ENCODE measurements around the gene LLGL2.
"Not testable (repeated sequence)": the region's sequence is repeated elsewhere in the genome, so short reads cannot be mapped to it uniquely, and the experiment has no call there.

The LLGL2 gene

DNA sequence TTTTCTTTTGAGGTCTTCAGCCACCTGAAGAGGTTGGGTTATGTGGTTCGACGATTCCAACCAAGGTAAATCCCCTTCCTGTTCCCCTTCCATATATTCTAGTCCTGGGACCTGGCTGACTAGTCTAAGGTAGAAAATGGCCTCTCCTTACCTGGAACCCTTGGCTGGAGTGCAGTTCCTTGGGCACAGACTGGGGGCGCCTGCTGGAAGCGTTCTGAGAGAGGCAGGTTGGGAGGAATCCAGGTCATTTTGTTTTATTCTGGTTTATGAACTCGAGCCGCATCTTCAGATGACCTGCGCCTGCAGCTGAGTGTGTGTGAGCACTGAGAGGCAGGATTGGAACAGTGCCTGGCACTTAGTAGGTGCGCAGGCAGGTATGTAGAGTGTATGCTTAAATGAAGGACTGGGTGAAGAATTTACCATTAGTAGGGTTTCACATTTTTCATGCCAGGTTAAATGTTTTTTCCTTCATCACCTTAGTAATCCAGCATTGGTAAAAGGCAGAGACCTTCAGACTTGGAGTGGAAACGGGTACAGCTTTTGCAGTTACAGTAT, 6.4 kb upstream of the LLGL2 start:
- H3K27ac Mint-ChIP-seq, result no peak overlapping the region
- H3K4me1 Mint-ChIP-seq (ENCODE audit: low read depth), result peaks cover 26% of the 10 kb centered on the region
- peaks cover 59% of the 10 kb centered on the region for H3K36me3 Mint-ChIP-seq (ENCODE audit: low read depth)
- H3K9me3 Mint-ChIP-seq, result no peaks in the 10 kb centered on the region
- no peak for DNase-seq
- no peak overlapping the region for H3K4me3 Mint-ChIP-seq
- H3K27me3 Mint-ChIP-seq, result peaks cover 1% of the 10 kb centered on the region

DNA sequence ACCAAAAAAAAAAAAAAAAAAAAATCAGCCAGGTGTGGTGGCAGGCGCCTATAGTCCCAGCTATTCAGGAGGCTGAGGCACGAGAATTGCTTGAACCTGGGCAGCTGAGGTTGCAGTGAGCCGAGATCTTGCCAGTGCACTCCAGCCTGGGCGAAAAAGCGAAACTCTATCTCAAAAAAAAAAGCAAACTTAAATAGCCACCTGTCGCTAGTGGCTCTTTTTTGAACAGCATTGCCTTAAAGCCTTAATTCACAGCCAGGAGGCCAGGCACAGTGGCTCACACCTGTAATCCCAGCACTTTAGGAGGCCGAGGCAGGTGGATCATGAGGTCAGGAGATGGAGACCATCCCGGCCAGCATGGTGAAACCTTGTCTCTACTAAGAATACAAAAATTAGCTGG, 5.1 kb upstream of the LLGL2 start:
- not testable (repeated sequence) for H3K27ac Mint-ChIP-seq, H3K4me3 Mint-ChIP-seq, H3K27me3 Mint-ChIP-seq, DNase-seq, H3K9me3 Mint-ChIP-seq
- Mint-ChIP-seq H3K4me1 (ENCODE audit: low read depth) (peaks cover 23% of the 10 kb centered on the region), H3K36me3 (ENCODE audit: low read depth) (peaks cover 65% of the 10 kb centered on the region)

GRCh38 chr17:75521290-75521689, 4.2 kb upstream of the LLGL2 start:
- DNase-seq, result no peak
- Mint-ChIP-seq H3K27ac (no peak overlapping the region), H3K4me1 (ENCODE audit: low read depth) (peaks cover 26% of the 10 kb centered on the region), H3K36me3 (ENCODE audit: low read depth) (peaks cover 65% of the 10 kb centered on the region), H3K4me3 (no peak overlapping the region), H3K9me3 (no peaks in the 10 kb centered on the region), H3K27me3 (no peaks in the 10 kb centered on the region)

DNA sequence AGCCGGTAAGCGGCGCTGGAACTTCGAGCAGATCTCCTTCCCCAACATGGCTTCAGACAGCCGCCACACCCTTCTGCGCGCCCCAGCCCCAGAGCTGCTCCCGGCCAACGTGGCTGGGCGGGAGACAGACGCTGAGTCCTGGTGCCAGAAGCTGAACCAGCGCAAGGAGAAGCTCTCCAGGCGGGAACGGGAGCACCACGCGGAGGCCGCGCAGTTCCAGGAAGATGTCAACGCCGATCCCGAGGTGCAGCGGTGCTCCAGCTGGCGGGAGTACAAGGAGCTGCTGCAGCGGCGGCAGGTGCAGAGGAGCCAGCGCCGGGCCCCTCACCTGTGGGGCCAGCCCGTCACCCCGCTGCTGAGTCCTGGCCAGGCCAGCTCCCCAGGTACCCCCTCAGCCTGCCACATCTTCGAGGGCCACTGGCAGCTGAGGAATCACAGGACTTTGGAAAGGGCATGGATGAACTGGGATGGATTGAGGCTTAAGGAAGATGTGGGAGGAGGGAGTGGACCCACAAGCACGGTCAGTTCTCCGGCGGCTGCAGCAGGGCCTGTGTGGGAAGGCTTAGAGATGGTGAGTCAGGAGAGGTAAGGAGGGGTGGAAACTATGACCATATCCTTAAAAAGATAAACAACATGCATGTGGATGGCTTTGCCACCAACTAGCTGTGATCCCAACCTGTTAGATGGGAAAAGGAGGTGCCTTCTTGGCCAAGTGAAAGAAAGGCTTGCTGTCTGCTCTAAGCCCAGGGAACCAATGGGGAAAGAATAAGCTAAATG, 3.4 kb upstream of the LLGL2 start:
- H3K4me3 Mint-ChIP-seq, result no peak overlapping the region
- DNase-seq, result no peak
- no peaks in the 10 kb centered on the region for H3K9me3 Mint-ChIP-seq
- H3K27me3 Mint-ChIP-seq, result no peaks in the 10 kb centered on the region
- peaks cover 63% of the 10 kb centered on the region for H3K36me3 Mint-ChIP-seq (ENCODE audit: low read depth)
- peaks cover 32% of the 10 kb centered on the region for H3K4me1 Mint-ChIP-seq (ENCODE audit: low read depth)
- no peak overlapping the region for H3K27ac Mint-ChIP-seq

GRCh38 chr17:75523647-75524046, 1.9 kb upstream of the LLGL2 start:
- H3K4me1 Mint-ChIP-seq (ENCODE audit: low read depth), result peaks cover 19% of the 10 kb centered on the region
- no peaks in the 10 kb centered on the region for H3K27me3 Mint-ChIP-seq
- H3K9me3 Mint-ChIP-seq, result no peaks in the 10 kb centered on the region
- peaks cover 51% of the 10 kb centered on the region for H3K36me3 Mint-ChIP-seq (ENCODE audit: low read depth)
- no peak overlapping the region for H3K4me3 Mint-ChIP-seq
- DNase-seq, result no peak
- H3K27ac Mint-ChIP-seq, result no peak overlapping the region

- DNase-seq, result no peak
- Mint-ChIP-seq H3K36me3 (ENCODE audit: low read depth) (peaks cover 43% of the 10 kb centered on the region), H3K4me1 (ENCODE audit: low read depth) (peaks cover 12% of the 10 kb centered on the region), H3K27me3 (no peaks in the 10 kb centered on the region), H3K27ac (no peak overlapping the region), H3K4me3 (no peak overlapping the region), H3K9me3 (no peaks in the 10 kb centered on the region)
Observed at GRCh38 chr17:75524269-75524969, 1.1 kb upstream of the LLGL2 start.

DNA sequence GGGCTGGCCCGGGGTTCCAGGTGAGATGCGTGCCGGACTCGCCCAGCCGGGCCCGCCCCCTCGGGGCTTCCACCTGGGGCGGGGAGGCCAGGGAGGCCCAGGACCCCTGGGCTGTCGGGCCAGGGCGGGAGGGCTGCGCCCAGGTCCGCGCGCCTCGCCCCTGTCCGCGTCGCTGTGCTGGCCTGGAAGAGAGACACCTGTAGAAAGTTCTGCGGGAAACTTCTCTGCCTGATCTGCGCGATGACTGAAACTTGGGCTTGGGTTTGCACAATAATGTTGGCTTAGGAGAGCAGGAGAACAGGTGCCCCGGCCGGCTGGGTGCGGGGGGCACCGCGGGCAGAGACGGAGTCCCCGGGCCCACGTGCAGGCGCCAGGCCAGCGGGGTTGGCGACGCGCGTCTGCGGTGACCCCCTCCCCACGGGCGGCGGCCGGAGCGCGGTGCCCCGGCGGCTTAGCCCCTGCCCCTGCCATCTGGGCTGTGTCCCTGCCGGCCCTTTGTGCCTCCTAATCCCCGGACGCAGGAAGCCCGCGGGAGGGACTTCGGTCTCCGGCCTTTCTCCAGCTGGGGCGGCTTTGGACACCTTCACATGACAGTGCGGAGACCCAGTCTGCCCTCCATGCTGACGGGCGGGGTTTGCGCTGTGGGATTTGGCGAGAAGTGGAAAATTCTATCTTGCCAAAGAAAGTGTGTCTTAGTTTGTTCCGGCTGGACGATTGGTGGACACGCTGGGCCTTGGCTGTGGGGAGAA, 483 bp downstream of the LLGL2 start:
- no peak overlapping the region for H3K27ac Mint-ChIP-seq
- no peaks in the 10 kb centered on the region for H3K27me3 Mint-ChIP-seq
- peaks cover 34% of the 10 kb centered on the region for H3K36me3 Mint-ChIP-seq (ENCODE audit: low read depth)
- H3K4me3 Mint-ChIP-seq, result peak overlapping the region; percentile 74
- no peak for DNase-seq
- H3K4me1 Mint-ChIP-seq (ENCODE audit: low read depth), result peaks cover 12% of the 10 kb centered on the region
- H3K9me3 Mint-ChIP-seq, result no peaks in the 10 kb centered on the region

- no peaks in the 10 kb centered on the region for H3K27me3 Mint-ChIP-seq
- H3K27ac Mint-ChIP-seq, result no peak overlapping the region
- H3K4me1 Mint-ChIP-seq (ENCODE audit: low read depth), result peaks cover 12% of the 10 kb centered on the region
- H3K9me3 Mint-ChIP-seq, result no peaks in the 10 kb centered on the region
- H3K36me3 Mint-ChIP-seq (ENCODE audit: low read depth), result peaks cover 28% of the 10 kb centered on the region
- no peak for DNase-seq
- H3K4me3 Mint-ChIP-seq, result peak overlapping the region; percentile 70
Observed at GRCh38 chr17:75526555-75527270, 1.2 kb downstream of the LLGL2 start.

DNA sequence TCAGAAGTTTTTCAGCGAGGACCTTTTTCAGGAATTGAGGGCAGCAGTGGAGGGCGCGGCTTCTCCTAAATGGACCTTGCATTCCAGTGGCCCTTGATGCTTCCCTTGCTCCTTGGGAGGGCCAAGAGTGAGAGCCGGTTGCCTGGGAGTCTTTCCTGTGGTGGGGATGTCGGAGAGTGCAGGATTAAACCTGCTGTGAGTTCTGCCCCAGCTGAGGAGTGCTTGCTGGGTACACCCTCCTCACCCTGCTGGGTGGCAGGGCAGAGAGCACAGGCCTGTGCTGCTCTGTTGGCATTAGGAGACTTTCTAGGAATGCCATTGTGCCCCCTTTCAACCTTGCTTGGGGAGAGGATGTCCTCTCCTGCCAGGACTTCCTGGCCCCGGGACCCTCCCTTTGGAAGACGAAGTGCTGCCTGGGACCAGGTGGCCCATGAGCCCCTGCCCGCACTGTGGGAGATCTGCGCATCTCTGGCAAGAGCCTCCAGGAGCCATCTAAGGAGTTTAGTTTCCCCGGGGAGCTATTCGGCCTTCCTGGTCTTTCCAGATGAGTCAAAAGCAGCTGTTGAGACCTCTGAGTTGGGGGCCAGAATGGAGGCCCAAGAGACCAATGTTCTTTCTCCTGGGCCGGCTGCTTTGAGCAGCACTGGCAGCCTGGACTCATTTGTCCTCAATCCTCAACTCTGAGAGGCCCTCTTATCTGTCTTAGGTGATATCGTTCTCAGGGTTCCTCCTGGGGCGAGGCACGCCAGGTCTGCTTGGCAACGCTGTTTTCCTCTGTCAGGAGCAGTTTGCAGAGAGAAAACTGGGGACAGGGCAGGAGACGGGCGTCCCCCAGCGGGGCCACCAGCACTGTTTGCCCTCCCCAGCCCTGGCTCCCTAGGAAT, 5.6 kb downstream of the LLGL2 start:
- peaks cover 31% of the 10 kb centered on the region for H3K4me1 Mint-ChIP-seq (ENCODE audit: low read depth)

DNA sequence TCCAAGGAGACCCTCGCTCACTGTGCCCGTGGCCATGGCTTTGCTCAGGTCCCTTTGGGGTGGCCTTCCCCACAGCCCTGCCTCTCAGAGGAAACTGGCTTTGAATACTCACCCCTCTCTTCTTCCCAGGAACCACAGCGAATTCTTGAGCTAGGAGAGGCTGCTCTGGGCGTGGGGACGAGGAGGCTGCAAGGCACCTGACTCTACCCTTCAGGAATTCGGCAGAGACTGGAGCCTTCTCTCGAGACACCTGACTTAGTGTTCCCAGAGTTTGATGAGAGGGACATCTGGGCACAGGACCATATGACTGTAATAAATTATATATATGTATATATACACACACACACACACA, 6.2 kb downstream of the LLGL2 start:
- H3K4me1 Mint-ChIP-seq (ENCODE audit: low read depth), result peaks cover 28% of the 10 kb centered on the region
- H3K36me3 Mint-ChIP-seq (ENCODE audit: low read depth), result peaks cover 3% of the 10 kb centered on the region
- no peak overlapping the region for H3K4me3 Mint-ChIP-seq
- no peaks in the 10 kb centered on the region for H3K9me3 Mint-ChIP-seq
- no peak overlapping the region for H3K27ac Mint-ChIP-seq
- no peaks in the 10 kb centered on the region for H3K27me3 Mint-ChIP-seq
- DNase-seq, result no peak

More for the DNA sequence above, 5.6 kb downstream of the LLGL2 start:
- Mint-ChIP-seq H3K27ac (peak overlapping the region; percentile 18), H3K36me3 (ENCODE audit: low read depth) (peaks cover 3% of the 10 kb centered on the region), H3K27me3 (no peaks in the 10 kb centered on the region), H3K9me3 (no peaks in the 10 kb centered on the region), H3K4me3 (no peak overlapping the region)
- no peak for DNase-seq

GRCh38 chr17:75535119-75535537, 9.6 kb downstream of the LLGL2 start:
- Mint-ChIP-seq H3K27me3 (no peaks in the 10 kb centered on the region), H3K27ac (peak overlapping the region; percentile 90), H3K36me3 (ENCODE audit: low read depth) (peaks cover 3% of the 10 kb centered on the region), H3K9me3 (no peaks in the 10 kb centered on the region), H3K4me3 (peak overlapping the region; percentile 58), H3K4me1 (ENCODE audit: low read depth) (peaks cover 23% of the 10 kb centered on the region)
- peak; percentile 75 for DNase-seq

DNA sequence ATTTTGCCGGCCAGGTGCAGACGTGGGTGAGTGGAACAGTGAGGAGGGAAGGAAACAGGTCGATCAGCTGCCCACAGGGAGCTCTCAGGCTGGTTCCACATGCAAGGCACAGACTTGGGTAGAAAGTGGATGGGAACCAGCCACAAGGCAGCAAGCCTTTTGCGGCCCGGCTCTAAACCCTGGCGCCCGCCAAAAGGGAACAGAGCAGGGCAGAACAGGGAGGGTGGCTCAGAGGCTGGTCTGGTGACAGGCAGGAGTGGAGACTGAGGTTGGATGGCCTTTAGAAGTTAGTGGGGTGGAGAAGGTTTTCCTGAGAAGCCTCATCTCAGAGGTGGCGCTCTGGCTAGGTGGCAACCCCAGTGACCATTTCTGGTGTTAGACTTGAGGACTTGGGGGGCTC, 10.4 kb downstream of the LLGL2 start:
- H3K9me3 Mint-ChIP-seq, result no peaks in the 10 kb centered on the region
- no peaks in the 10 kb centered on the region for H3K27me3 Mint-ChIP-seq
- peaks cover 3% of the 10 kb centered on the region for H3K36me3 Mint-ChIP-seq (ENCODE audit: low read depth)
- peak overlapping the region; percentile 90 for H3K27ac Mint-ChIP-seq
- DNase-seq, result no peak
- H3K4me3 Mint-ChIP-seq, result no peak overlapping the region
- H3K4me1 Mint-ChIP-seq (ENCODE audit: low read depth), result peaks cover 23% of the 10 kb centered on the region

DNA sequence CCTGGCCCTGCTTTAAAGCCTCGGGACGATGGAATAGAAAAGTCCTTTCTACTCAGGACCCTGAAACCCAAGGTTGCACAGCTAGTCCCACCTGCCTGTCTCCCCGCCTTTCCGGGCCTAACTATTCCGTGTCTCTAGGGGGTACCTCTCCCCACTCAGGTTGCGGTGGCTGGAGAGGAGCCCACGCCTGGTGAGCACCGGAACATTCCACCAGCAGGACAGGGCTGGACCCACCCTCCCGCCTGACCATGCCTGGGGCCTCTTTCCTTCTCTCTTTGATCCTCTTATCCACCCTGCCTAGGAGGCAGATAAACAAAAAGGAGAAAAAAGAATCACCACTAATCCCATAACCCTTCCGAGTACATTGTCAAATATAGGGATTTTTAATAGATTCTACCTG, 10.9 kb downstream of the LLGL2 start:
- H3K9me3 Mint-ChIP-seq, result no peaks in the 10 kb centered on the region
- no peak overlapping the region for H3K4me3 Mint-ChIP-seq
- peaks cover 3% of the 10 kb centered on the region for H3K36me3 Mint-ChIP-seq (ENCODE audit: low read depth)
- H3K27me3 Mint-ChIP-seq, result no peaks in the 10 kb centered on the region
- H3K27ac Mint-ChIP-seq, result no peak overlapping the region
- DNase-seq, result no peak
- peaks cover 23% of the 10 kb centered on the region for H3K4me1 Mint-ChIP-seq (ENCODE audit: low read depth)
